Astrocyte (in vitro differentiated cells and primary cell): ENCODE data around the gene SHISAL1. TPM values are rescaled to one million over a fixed set of nuclear protein-coding genes. Genes with fewer than 3 reads are reported as not detected.
A peak's percentile ranks its signal among the peaks of the same experiment; 100 is the strongest.

Experiments
- DNase-seq: peaks from one replicate; pipeline ENCODE4 v3.0.0-alpha.2; 2010; ENCODE audit warnings: low read depth
- FAIRE-seq: peaks from 2 replicates; lab custom pipeline; 2011; peaks lifted over from hg19 to GRCh38; lab: Jason Lieb, UNC
- H2AFZ ChIP-seq: 2 replicates; pipeline ENCODE4 v1.6.0; 2012; ENCODE audit warnings: low read depth, low read length, inconsistent platforms
- H3K27ac ChIP-seq: 2 replicates; pipeline ENCODE4 v1.5.1; 2011; ENCODE audit warnings: low read depth, low read length, inconsistent platforms
- H3K27me3 ChIP-seq: 2 replicates; pipeline ENCODE4 v1.6.0; 2011; ENCODE audit warnings: low read length, inconsistent platforms; ENCODE audit not compliant: insufficient read depth
- H3K36me3 ChIP-seq: 2 replicates; pipeline ENCODE4 v1.5.1; 2011; ENCODE audit warnings: low read length, inconsistent platforms; ENCODE audit not compliant: insufficient read depth
- H3K4me1 ChIP-seq: 2 replicates; pipeline ENCODE4 v1.5.1; 2011; ENCODE audit warnings: low read length, inconsistent platforms; ENCODE audit not compliant: insufficient read depth
- H3K4me2 ChIP-seq: 2 replicates; pipeline ENCODE4 v1.6.0; 2012; ENCODE audit warnings: low read length, inconsistent platforms
- H3K4me3 ChIP-seq: 2 replicates; pipeline ENCODE4 v1.5.1; 2011; ENCODE audit warnings: low read depth, mild to moderate bottlenecking, low read length, inconsistent platforms; ENCODE audit not compliant: insufficient read depth
- H3K79me2 ChIP-seq: 2 replicates; pipeline ENCODE4 v1.6.0; 2012; ENCODE audit warnings: mild to moderate bottlenecking, low read length, inconsistent platforms; ENCODE audit not compliant: insufficient read depth
- H3K9ac ChIP-seq: 2 replicates; pipeline ENCODE4 v1.6.0; 2012; ENCODE audit warnings: mild to moderate bottlenecking, low read length, inconsistent platforms
- H3K9me3 ChIP-seq: 2 replicates; pipeline ENCODE4 v1.5.1; 2012; ENCODE audit warnings: low read depth, mild to moderate bottlenecking, low read length, inconsistent platforms; ENCODE audit not compliant: insufficient read depth
- H4K20me1 ChIP-seq: 2 replicates; pipeline ENCODE4 v1.6.0; 2012; ENCODE audit warnings: low read length, inconsistent platforms; ENCODE audit not compliant: insufficient read depth
- H3K27ac Mint-ChIP-seq: one replicate; pipeline ENCODE4 v1.8.0; 2021; ENCODE audit warnings: mild to moderate bottlenecking, mixed read lengths; ENCODE audit not compliant: unreplicated experiment
- H3K27me3 Mint-ChIP-seq: one replicate; pipeline ENCODE4 v1.8.0; 2021; ENCODE audit warnings: low read depth, mixed read lengths; ENCODE audit not compliant: unreplicated experiment
- H3K36me3 Mint-ChIP-seq: one replicate; pipeline ENCODE4 v1.8.0; 2021; ENCODE audit warnings: low read depth, mixed read lengths; ENCODE audit not compliant: unreplicated experiment
- H3K4me1 Mint-ChIP-seq: one replicate; pipeline ENCODE4 v1.8.0; 2021; ENCODE audit warnings: low read depth, mixed read lengths; ENCODE audit not compliant: unreplicated experiment
- H3K4me3 Mint-ChIP-seq: one replicate; pipeline ENCODE4 v1.8.0; 2021; ENCODE audit warnings: mild to moderate bottlenecking, moderate library complexity, mixed read lengths; ENCODE audit not compliant: unreplicated experiment
- H3K9me3 Mint-ChIP-seq: one replicate; pipeline ENCODE4 v1.8.0; 2021; ENCODE audit warnings: mild to moderate bottlenecking, mixed read lengths; ENCODE audit not compliant: unreplicated experiment
- EZH2 ChIP-seq: IDR thresholded peaks from 2 replicates; pipeline ENCODE4 v1.6.1; 2012; ENCODE audit warnings: mild to moderate bottlenecking, low read length, inconsistent platforms; ENCODE audit not compliant: insufficient read depth
- total RNA-seq: library from RNA; stranded (reverse); gene quantifications from 2 replicates; pipeline ENCODE4 v1.2.1, GENCODE V29; 2021
- TF ChIP-seq, protein P1 (sequence below): IDR thresholded peaks from 2 replicates; pipeline ENCODE4 v1.5.1; 2011; ENCODE audit warnings: low read depth, mild to moderate bottlenecking, inconsistent platforms, low read length, moderate library complexity; ENCODE audit not compliant: insufficient read depth

The SHISAL1 gene
- total RNA-seq, 1 donor from 2014 or later = 0.36 TPM

- Histone ChIP-seq H3K4me3 (no peak overlapping the region), H3K27ac (no peak overlapping the region), H3K9me3 (no peaks in the 10 kb centered on the region), H3K27me3 (peaks cover 4% of the 10 kb centered on the region), H3K79me2 (no peaks in the 10 kb centered on the region), H2AFZ (no peak overlapping the region), H3K4me1 (peaks cover 4% of the 10 kb centered on the region), H3K36me3 (no peaks in the 10 kb centered on the region), H3K9ac (no peak overlapping the region), H3K4me2 (no peak overlapping the region), H4K20me1 (peaks cover 7% of the 10 kb centered on the region)
- H3K27ac Mint-ChIP-seq = no peak overlapping the region
- TF ChIP-seq, protein P1, sequence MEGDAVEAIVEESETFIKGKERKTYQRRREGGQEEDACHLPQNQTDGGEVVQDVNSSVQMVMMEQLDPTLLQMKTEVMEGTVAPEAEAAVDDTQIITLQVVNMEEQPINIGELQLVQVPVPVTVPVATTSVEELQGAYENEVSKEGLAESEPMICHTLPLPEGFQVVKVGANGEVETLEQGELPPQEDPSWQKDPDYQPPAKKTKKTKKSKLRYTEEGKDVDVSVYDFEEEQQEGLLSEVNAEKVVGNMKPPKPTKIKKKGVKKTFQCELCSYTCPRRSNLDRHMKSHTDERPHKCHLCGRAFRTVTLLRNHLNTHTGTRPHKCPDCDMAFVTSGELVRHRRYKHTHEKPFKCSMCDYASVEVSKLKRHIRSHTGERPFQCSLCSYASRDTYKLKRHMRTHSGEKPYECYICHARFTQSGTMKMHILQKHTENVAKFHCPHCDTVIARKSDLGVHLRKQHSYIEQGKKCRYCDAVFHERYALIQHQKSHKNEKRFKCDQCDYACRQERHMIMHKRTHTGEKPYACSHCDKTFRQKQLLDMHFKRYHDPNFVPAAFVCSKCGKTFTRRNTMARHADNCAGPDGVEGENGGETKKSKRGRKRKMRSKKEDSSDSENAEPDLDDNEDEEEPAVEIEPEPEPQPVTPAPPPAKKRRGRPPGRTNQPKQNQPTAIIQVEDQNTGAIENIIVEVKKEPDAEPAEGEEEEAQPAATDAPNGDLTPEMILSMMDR = no peak
- no peak for TF ChIP-seq EZH2
- H3K4me3 Mint-ChIP-seq = no peak overlapping the region
- FAIRE-seq (no peak), DNase-seq (no peak)
- H3K27me3 Mint-ChIP-seq = peaks cover 13% of the 10 kb centered on the region
- peaks cover 8% of the 10 kb centered on the region for H3K9me3 Mint-ChIP-seq
- no peaks in the 10 kb centered on the region for H3K36me3 Mint-ChIP-seq
- H3K4me1 Mint-ChIP-seq = no peaks in the 10 kb centered on the region
These were observed 17.3 kb downstream of the SHISAL1 start for GRCh38 chr22:44295406-44295805.

DNA sequence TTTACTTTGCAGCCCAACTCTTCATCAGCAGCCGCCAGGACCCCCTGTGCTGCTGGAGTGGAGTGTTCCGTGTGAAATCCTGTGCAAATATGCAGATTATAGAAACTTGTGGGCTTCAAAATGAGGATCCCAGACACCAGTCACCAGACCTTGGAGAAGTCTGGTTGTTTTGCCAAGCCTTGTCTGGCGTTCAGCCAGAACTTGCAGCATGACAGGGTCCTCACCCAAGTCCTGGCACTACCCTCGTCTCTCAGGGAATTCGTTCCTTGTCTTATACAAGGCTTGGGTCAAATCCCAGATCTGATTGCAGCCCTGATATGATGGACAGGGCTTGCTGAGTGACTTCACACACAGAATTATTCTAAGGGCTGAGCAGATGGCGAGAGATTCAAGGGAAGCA is 18.9 kb downstream of the SHISAL1 start:
- Histone ChIP-seq H3K4me3 (no peak overlapping the region), H3K79me2 (no peaks in the 10 kb centered on the region), H3K4me1 (peaks cover 4% of the 10 kb centered on the region), H3K27ac (no peak overlapping the region), H4K20me1 (no peaks in the 10 kb centered on the region), H3K9me3 (no peaks in the 10 kb centered on the region), H3K4me2 (no peak overlapping the region), H3K36me3 (no peaks in the 10 kb centered on the region), H2AFZ (no peak overlapping the region), H3K9ac (no peak overlapping the region), H3K27me3 (no peaks in the 10 kb centered on the region)
- Mint-ChIP-seq H3K36me3 (no peaks in the 10 kb centered on the region), H3K4me1 (peaks cover 3% of the 10 kb centered on the region), H3K27ac (no peak overlapping the region), H3K9me3 (peaks cover 8% of the 10 kb centered on the region), H3K27me3 (peaks cover 6% of the 10 kb centered on the region), H3K4me3 (no peak overlapping the region)
- DNase-seq = no peak
- TF ChIP-seq, protein P1 = no peak
- no peak for TF ChIP-seq EZH2
- no peak for FAIRE-seq

DNA sequence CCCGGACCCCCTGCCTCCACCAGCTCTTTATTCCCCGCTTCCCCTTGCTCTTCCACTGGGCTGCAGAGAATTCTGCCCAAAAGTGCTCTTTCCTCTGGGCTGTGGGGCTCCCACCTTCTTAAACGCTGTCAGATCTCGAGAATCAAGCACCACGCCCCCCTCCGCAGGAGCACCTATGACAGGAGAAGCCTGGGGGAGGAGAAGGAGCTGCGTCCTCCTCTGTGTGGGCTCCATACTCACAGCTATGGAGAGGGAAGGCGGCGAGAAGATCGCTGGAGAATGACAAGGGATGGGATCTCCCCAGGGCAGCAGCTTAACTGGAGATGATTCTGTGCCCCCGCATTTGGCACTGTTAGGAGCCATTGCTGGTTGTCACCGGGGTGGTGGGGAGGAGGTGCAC is 19.7 kb downstream of the SHISAL1 start:
- H3K27ac ChIP-seq = no peak overlapping the region
- no peaks in the 10 kb centered on the region for H3K36me3 ChIP-seq
- TF ChIP-seq, protein P1 = no peak
- H3K27ac Mint-ChIP-seq = peak overlapping the region; percentile 26
- no peak overlapping the region for H2AFZ ChIP-seq
- no peaks in the 10 kb centered on the region for H4K20me1 ChIP-seq
- no peak for FAIRE-seq
- DNase-seq = no peak
- H3K27me3 ChIP-seq = no peaks in the 10 kb centered on the region
- peaks cover 6% of the 10 kb centered on the region for H3K27me3 Mint-ChIP-seq
- H3K9ac ChIP-seq = no peak overlapping the region
- H3K4me1 Mint-ChIP-seq = peaks cover 3% of the 10 kb centered on the region
- no peak overlapping the region for H3K4me3 ChIP-seq
- peaks cover 4% of the 10 kb centered on the region for H3K4me1 ChIP-seq
- peaks cover 8% of the 10 kb centered on the region for H3K9me3 Mint-ChIP-seq
- no peak overlapping the region for H3K4me3 Mint-ChIP-seq
- no peaks in the 10 kb centered on the region for H3K36me3 Mint-ChIP-seq
- H3K4me2 ChIP-seq = no peak overlapping the region
- H3K9me3 ChIP-seq = no peaks in the 10 kb centered on the region
- H3K79me2 ChIP-seq = no peaks in the 10 kb centered on the region
